HepG2 (cell line): Measurements from ENCODE around the gene COX10. TPM values are rescaled to one million over a fixed set of nuclear protein-coding genes. Genes with fewer than 3 reads are reported as not detected.

Experiments
- BRD4 ChIP-seq: sonication (generic); formaldehyde crosslinking; IDR thresholded peaks from 2 replicates; pipeline ENCODE4 v1.4.0; 2020; ENCODE audit warnings: missing genetic modification reagents
- BRF2 ChIP-seq: sonication (generic); formaldehyde crosslinking; IDR thresholded peaks from 2 replicates; pipeline ENCODE4 v1.8.1; 2022; ENCODE audit warnings: mild to moderate bottlenecking, missing genetic modification reagents
- CAMTA2 ChIP-seq: sonication (generic); formaldehyde crosslinking; IDR thresholded peaks from 2 replicates; pipeline ENCODE4 v1.4.0; 2020; ENCODE audit warnings: mild to moderate bottlenecking, missing genetic modification reagents, borderline replicate concordance
- CEBPB ChIP-seq: IDR thresholded peaks from 2 replicates; pipeline ENCODE4 v1.6.1; 2011; ENCODE audit warnings: low read depth, low read length, improper control_type of control experiment, borderline replicate concordance
- CENPBD1 ChIP-seq: sonication (generic); formaldehyde crosslinking; IDR thresholded peaks from 2 replicates; pipeline ENCODE4 v1.8.0; 2022; ENCODE audit warnings: missing genetic modification reagents, low read depth, mild to moderate bottlenecking, borderline replicate concordance
- LBX2 ChIP-seq: sonication (generic); formaldehyde crosslinking; IDR thresholded peaks from 2 replicates; pipeline ENCODE4 v1.5.0; 2020; ENCODE audit warnings: missing genetic modification reagents, mild to moderate bottlenecking, borderline replicate concordance
- NFAT5 ChIP-seq: sonication (generic); formaldehyde crosslinking; IDR thresholded peaks from 2 replicates; pipeline ENCODE4 v1.4.0; 2020; ENCODE audit warnings: missing genetic modification reagents
- SRY ChIP-seq: sonication (generic); formaldehyde crosslinking; IDR thresholded peaks from 2 replicates; pipeline ENCODE4 v1.8.0; 2022; ENCODE audit warnings: mild to moderate bottlenecking, missing genetic modification reagents
- TMF1 ChIP-seq: sonication (generic); formaldehyde crosslinking; IDR thresholded peaks from 2 replicates; pipeline ENCODE4 v1.8.1; 2022; ENCODE audit warnings: low read depth, missing genetic modification reagents
- ZFP82 ChIP-seq: sonication (generic); formaldehyde crosslinking; IDR thresholded peaks from 2 replicates; pipeline ENCODE4 v1.5.1; 2020; ENCODE audit warnings: mild to moderate bottlenecking, missing genetic modification reagents, borderline replicate concordance
- ZNF20 ChIP-seq: sonication (generic); formaldehyde crosslinking; IDR thresholded peaks from 2 replicates; pipeline ENCODE4 v1.4.0; 2020; ENCODE audit warnings: mild to moderate bottlenecking, moderate library complexity, missing genetic modification reagents
- ZNF253 ChIP-seq: sonication (generic); formaldehyde crosslinking; IDR thresholded peaks from 2 replicates; pipeline ENCODE4 v1.8.0; 2022; ENCODE audit warnings: mild to moderate bottlenecking, missing genetic modification reagents, borderline replicate concordance
- ZNF281 ChIP-seq: sonication (generic); formaldehyde crosslinking; IDR thresholded peaks from 2 replicates; pipeline ENCODE4 v1.4.0; 2020; ENCODE audit warnings: missing genetic modification reagents, borderline replicate concordance
- ZNF414 ChIP-seq: sonication (generic); formaldehyde crosslinking; IDR thresholded peaks from 2 replicates; pipeline ENCODE4 v1.5.0; 2020; ENCODE audit warnings: missing genetic modification reagents
- ZNF496 ChIP-seq: sonication (generic); formaldehyde crosslinking; IDR thresholded peaks from 2 replicates; pipeline ENCODE4 v1.8.1; 2023; ENCODE audit warnings: mild to moderate bottlenecking, moderate library complexity, missing genetic modification reagents; ENCODE audit not compliant: insufficient replicate concordance
- ZNF562 ChIP-seq: sonication (generic); formaldehyde crosslinking; IDR thresholded peaks from 2 replicates; pipeline ENCODE4 v1.8.0; 2022; ENCODE audit warnings: missing genetic modification reagents, borderline replicate concordance
- ZNF629 ChIP-seq: sonication (generic); formaldehyde crosslinking; conservative IDR thresholded peaks from 2 replicates; pipeline ENCODE4 v1.5.0; 2020; ENCODE audit warnings: missing genetic modification reagents
- polyA plus RNA-seq, 8 experiments: library from polyadenylated mRNA; depleted of rRNA in 3 of 8; stranded (reverse) in 7 of 8; unstranded in 1 of 8; fragments of >200 nt; fragmentation: Illumina TruSeq in 4 of 8; extraction: Trizol in 4 of 8; gene quantifications; 2 replicates each; pipeline versions ENCODE4 v1.2.1 to v1.2.3, GENCODE V29; 2011 to 2016; ENCODE audit warnings: low read depth in 4 of 8, missing spikeins in 1 of 8, mixed read lengths in 1 of 8; ENCODE audit not compliant: insufficient read depth in 1 of 8
- total RNA-seq, 5 experiments: library from RNA; depleted of rRNA; stranded (reverse); fragments of >200 nt; fragmentation: Illumina TruSeq; extraction: Trizol; gene quantifications; 2 replicates each; pipeline ENCODE4 v1.2.3, GENCODE V29; 2016; ENCODE audit warnings: low read depth in 1 of 5

Gene COX10
- total and polyA plus RNA-seq, 2 of the 13 experiments (the other 11 are each of a cell fraction or from before 2014, with no cell fraction given), result 13.9 to 20.1 TPM

- TF ChIP-seq NFAT5 (CRISPR knock-in tag) (no peak; the same call in 1 of the 2 replicates), ZNF562 (no peak), CAMTA2 (CRISPR knock-in tag) (no peak), ZNF281 (CRISPR knock-in tag) (peak; percentile 91), ZNF496 (CRISPR knock-in tag) (no peak), ZNF629 (no peak), LBX2 (CRISPR knock-in tag) (no peak), CEBPB (no peak), ZFP82 (CRISPR knock-in tag) (peak; percentile 92), CENPBD1 (CRISPR knock-in tag) (no peak), ZNF414 (CRISPR knock-in tag) (peak; percentile 69; the same call in 1 of the 2 replicates), SRY (CRISPR knock-in tag) (peak; percentile 18; the same call in 1 of the 2 replicates), TMF1 (0 out of 2 replicates have a peak, but pooled peaks have one; percentile 50), ZNF20 (CRISPR knock-in tag) (no peak), ZNF253 (CRISPR knock-in tag) (no peak), BRF2 (CRISPR knock-in tag) (no peak), BRD4 (peak; percentile 36; the same call in 1 of the 2 replicates)
These were observed at the start of gene COX10 (continued) for GRCh38 chr17:14069251-14070021.
